WERI-Rb-1 (cell line): ENCODE data around the gene ARNT2.

ENCODE experiments used
- DNase-seq: peaks from one replicate; pipeline ENCODE4 v3.0.0-alpha.2; 2020
- H3K27ac ChIP-seq: fragments of 250-450 bp; sonication (Bioruptor Pico); 2 replicates; pipeline ENCODE4 v1.5.1; 2020; ENCODE audit warnings: mild to moderate bottlenecking, moderate library complexity
- H3K27me3 ChIP-seq: fragments of 250-450 bp; sonication (Bioruptor Pico); 2 replicates; pipeline ENCODE4 v1.5.1; 2021; ENCODE audit warnings: mild to moderate bottlenecking, low read depth, moderate library complexity; ENCODE audit not compliant: insufficient read depth, severe bottlenecking
- H3K36me3 ChIP-seq: fragments of 250-450 bp; sonication (Bioruptor Pico); 2 replicates; pipeline ENCODE4 v1.5.1; 2020; ENCODE audit warnings: mild to moderate bottlenecking, moderate library complexity
- H3K4me3 ChIP-seq: 2 replicates; pipeline ENCODE4 v1.5.1; 2011; ENCODE audit warnings: low read depth, mild to moderate bottlenecking, control low read depth, low read length
- H3K9me3 ChIP-seq: fragments of 250-450 bp; sonication (Bioruptor Pico); 2 replicates; pipeline ENCODE4 v1.5.1; 2021; ENCODE audit warnings: mild to moderate bottlenecking, moderate library complexity; ENCODE audit not compliant: severe bottlenecking
- TF ChIP-seq, protein P1 (sequence below): IDR thresholded peaks from 2 replicates; pipeline ENCODE4 v1.5.1; 2011; ENCODE audit warnings: low read depth, mild to moderate bottlenecking, control low read depth, inconsistent platforms, low read length

Gene ARNT2

DNA sequence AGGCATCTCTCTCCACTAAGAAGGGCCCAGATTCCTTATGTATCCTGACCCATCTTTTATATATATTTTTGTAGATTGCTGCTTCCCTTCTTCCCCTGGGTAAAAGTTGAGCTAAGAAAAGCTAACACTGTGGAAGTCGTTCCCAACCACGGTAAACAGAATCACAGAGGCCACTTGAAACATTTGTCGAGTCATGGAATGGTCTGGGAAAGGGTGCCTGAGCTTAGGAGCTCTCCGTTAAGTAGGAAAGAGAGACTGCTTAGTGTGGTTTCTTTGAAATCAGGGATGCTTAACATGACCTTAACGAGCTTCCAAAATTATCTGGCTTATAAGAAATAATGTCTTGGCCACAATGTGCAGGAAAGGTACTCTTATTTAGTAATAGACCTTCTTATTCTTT, 45.6 kb downstream of the ARNT2 start:
- TF ChIP-seq, protein P1, sequence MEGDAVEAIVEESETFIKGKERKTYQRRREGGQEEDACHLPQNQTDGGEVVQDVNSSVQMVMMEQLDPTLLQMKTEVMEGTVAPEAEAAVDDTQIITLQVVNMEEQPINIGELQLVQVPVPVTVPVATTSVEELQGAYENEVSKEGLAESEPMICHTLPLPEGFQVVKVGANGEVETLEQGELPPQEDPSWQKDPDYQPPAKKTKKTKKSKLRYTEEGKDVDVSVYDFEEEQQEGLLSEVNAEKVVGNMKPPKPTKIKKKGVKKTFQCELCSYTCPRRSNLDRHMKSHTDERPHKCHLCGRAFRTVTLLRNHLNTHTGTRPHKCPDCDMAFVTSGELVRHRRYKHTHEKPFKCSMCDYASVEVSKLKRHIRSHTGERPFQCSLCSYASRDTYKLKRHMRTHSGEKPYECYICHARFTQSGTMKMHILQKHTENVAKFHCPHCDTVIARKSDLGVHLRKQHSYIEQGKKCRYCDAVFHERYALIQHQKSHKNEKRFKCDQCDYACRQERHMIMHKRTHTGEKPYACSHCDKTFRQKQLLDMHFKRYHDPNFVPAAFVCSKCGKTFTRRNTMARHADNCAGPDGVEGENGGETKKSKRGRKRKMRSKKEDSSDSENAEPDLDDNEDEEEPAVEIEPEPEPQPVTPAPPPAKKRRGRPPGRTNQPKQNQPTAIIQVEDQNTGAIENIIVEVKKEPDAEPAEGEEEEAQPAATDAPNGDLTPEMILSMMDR = no peak
- H3K9me3 ChIP-seq = no peaks in the 10 kb centered on the region
- H3K36me3 ChIP-seq = no peaks in the 10 kb centered on the region
- H3K27ac ChIP-seq = no peak overlapping the region
- H3K4me3 ChIP-seq = no peak overlapping the region
- no peaks in the 10 kb centered on the region for H3K27me3 ChIP-seq
- no peak for DNase-seq

DNA sequence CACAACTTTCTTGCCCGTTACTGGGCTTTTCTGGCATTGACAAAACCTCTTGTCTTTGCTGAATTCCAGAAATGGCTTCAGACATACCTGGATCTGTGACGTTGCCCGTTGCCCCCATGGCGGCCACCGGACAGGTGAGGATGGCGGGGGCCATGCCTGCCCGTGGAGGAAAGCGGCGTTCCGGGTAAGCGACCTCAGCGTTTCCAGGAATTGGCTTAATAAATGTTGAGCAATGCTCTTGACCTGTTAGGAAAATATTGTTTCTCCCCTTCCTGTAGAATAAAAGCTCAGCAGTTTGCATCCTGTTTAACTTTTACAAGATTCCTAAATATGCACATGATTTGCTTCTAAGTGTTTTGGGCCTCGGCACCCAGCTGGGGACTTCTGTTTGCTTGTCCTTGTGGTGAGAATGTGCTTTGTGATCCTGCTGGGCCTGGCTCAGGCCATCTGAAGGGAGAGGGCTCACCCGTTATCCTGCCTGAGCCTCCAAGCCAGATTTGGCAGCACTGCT, 46.7 kb downstream of the ARNT2 start:
- Histone ChIP-seq H3K27ac (no peak overlapping the region), H3K36me3 (no peaks in the 10 kb centered on the region), H3K4me3 (no peak overlapping the region), H3K27me3 (no peaks in the 10 kb centered on the region), H3K9me3 (no peaks in the 10 kb centered on the region)
- TF ChIP-seq, protein P1 = no peak
- no peak for DNase-seq

DNA sequence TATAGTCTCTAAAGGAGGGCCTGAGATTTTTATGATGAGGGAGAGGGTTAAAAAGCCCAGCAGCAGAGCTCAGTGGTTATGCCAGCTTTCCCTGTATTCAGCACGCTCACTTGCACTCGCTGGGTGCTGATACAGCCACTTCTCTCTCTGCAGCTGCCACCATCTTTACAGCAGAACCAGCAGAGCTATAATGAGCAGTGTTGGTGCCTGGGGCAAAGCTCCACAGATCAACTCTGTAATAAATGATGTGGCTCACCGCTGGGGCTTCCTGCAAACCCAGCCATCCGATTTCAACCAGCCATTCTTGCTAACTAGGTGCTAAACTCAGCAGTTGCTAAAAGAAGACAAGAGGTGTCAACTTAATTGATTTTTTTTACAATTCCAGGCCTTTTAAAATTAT, 48.0 kb downstream of the ARNT2 start:
- TF ChIP-seq, protein P1 = no peak
- H3K4me3 ChIP-seq = no peak overlapping the region

DNA sequence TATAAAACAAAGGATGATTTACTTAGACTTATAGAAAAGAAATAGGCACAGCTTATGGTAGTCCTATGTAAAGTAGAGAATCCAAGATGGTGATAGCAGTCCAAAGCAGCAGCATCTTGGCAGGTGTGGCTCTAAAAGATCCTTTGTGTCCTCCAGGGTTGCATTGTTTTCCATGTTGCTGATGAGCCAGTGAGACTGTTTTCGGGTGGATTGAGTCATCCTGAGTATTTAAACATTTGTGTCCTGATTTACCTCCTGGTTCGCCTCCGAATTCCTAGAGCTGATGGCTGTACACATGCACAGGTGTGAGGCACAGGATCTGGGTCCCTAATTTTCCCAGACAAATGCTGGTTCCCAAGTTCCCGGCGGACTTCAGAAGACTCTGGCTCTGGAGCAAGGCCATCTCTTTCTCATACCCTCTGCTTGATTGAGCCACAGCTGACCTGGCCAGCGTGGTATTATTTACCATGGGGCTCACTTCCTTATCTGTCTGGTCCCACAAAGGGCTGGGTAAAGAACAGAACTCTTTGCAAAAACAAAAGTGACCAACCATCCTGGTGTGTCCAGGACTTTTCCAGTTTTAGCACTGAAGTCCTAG, 51.0 kb downstream of the ARNT2 start:
- no peak for DNase-seq
- H3K27ac ChIP-seq = no peak overlapping the region
- H3K9me3 ChIP-seq = no peaks in the 10 kb centered on the region
- H3K4me3 ChIP-seq = no peak overlapping the region
- TF ChIP-seq, protein P1 = no peak
- no peaks in the 10 kb centered on the region for H3K27me3 ChIP-seq
- no peaks in the 10 kb centered on the region for H3K36me3 ChIP-seq

More for the DNA sequence above, 48.0 kb downstream of the ARNT2 start:
- H3K27ac ChIP-seq = no peak overlapping the region
- DNase-seq = no peak
- H3K27me3 ChIP-seq = no peaks in the 10 kb centered on the region
- H3K36me3 ChIP-seq = no peaks in the 10 kb centered on the region
- no peaks in the 10 kb centered on the region for H3K9me3 ChIP-seq

DNA sequence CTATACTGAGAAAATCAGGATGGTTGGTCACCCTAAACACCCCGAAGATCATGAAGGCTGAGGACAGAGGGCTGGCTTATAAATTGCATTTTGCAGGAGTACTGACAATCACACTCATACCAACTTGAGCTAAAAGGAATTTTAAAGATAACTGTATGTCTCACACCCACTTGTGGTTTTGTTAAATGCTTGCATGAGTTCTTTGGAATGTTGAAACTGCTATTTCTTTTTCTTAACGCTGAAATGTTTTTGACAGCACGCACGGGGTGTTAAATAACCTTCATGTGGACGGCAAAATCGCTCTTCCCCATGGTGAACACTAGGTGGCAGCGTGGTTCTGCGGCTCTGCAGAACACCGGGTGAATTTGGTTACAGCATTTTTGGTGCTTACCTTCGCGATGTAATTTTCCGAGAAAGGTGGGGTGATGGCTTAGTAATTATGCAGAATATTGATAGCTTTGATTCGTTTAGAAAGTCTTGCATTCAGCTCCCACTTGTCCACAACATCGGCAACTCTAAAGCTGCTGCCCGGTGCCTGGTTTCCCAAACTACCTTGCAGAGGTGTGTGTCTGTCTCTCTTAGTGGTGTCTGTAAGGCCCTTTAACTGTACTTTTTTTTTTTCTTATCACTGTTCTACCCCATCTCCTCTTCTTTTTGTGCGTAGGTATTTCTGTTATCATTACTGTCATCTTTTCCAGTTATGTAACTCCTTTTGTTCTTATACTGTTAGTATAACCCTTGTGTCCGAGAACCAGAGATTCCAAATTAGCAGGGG, 51.7 kb downstream of the ARNT2 start:
- no peaks in the 10 kb centered on the region for H3K36me3 ChIP-seq
- H3K4me3 ChIP-seq = no peak overlapping the region
- no peaks in the 10 kb centered on the region for H3K9me3 ChIP-seq
- H3K27me3 ChIP-seq = no peaks in the 10 kb centered on the region
- TF ChIP-seq, protein P1 = peak; percentile 85
- DNase-seq = peak; percentile 35
- no peak overlapping the region for H3K27ac ChIP-seq
